ENCODE results near the gene SPIN1.

SPIN1 gene

DNA sequence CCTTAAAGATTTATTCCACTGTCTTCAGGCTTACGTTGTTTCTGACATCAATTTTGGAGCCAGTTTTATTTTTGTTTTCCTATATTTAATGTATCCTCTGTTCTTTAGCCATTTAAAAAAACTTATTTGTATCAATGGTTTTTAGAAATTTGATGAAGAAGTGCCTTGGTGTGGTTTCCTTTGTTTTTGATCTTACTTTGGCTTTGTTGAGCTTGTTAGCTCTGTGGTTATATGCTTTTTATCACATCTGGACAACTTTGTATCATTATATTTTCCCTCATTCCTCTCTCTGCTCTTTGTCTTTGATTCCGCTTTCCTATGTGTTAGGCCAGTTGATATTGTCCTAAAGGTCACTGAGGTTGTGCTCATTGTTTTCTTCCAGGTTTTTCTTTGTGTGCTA, 58.5 kb downstream of the SPIN1 start:
- Histone ChIP-seq H4K20me1 (ENCODE audit: low read depth, low read length) (no peaks in the 10 kb centered on the region), H3K4me2 (ENCODE audit: low read depth, low read length, poor library complexity, severe bottlenecking) (no peak overlapping the region), H2AFZ (ENCODE audit: low read depth, low read length, severe bottlenecking) (no peak overlapping the region), H3K36me3 (ENCODE audit: low read length) (no peaks in the 10 kb centered on the region), H3K27ac (ENCODE audit: low read depth, low read length) (no peak overlapping the region), H3K9me2 (replicated peaks; ENCODE audit: insufficient read depth, low read length) (no peaks in the 10 kb centered on the region), H3K27me3 (ENCODE audit: low read length) (no peaks in the 10 kb centered on the region), H3K9ac (ENCODE audit: low read length) (no peak overlapping the region), H3F3A (ENCODE audit: insufficient read depth) (no peaks in the 10 kb centered on the region), H3K9me3 (ENCODE audit: insufficient read depth, low read length) (no peaks in the 10 kb centered on the region), H3K79me2 (ENCODE audit: insufficient read depth, low read length) (peaks cover 29% of the 10 kb centered on the region), H3K4me3 (ENCODE audit: insufficient read depth, low read length, poor library complexity, severe bottlenecking) (no peak overlapping the region)
- TF ChIP-seq CTCF (IDR thresholded peaks at IDR 0.05; ENCODE audit: insufficient read depth, low read length, poor library complexity, severe bottlenecking) (no peak), EZH2phosphoT487 (conservative IDR thresholded peaks at IDR 0.05; ENCODE audit: low read length) (no peak)

DNA sequence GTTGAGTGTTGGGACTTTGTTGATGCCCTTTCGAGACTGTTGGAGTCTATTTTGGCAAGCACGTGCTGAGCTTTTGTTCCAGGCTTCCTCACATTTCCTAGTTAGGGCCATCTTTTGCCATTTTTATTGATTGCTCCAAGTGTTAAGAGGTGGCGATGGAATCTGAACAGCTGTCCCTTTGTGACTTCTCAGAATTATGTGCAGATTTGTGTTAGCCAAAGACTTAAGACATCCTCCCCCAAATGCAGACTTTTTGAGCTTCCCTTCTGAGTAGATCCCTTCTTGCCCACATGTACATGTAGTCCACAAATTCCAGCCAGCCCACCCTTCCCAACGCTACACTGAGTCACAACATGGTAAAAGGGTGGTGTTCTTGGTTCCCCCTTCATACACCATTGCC, 59.2 kb downstream of the SPIN1 start:
- H3K9me3 ChIP-seq (ENCODE audit: insufficient read depth, low read length) = no peaks in the 10 kb centered on the region
- H3F3A ChIP-seq (ENCODE audit: insufficient read depth) = no peaks in the 10 kb centered on the region
- H3K27ac ChIP-seq (ENCODE audit: low read depth, low read length) = no peak overlapping the region
- H3K9me2 ChIP-seq (replicated peaks; ENCODE audit: insufficient read depth, low read length) = no peaks in the 10 kb centered on the region
- TF ChIP-seq EZH2phosphoT487 (conservative IDR thresholded peaks at IDR 0.05; ENCODE audit: low read length) (no peak), CTCF (IDR thresholded peaks at IDR 0.05; ENCODE audit: insufficient read depth, low read length, poor library complexity, severe bottlenecking) (no peak)
- H2AFZ ChIP-seq (ENCODE audit: low read depth, low read length, severe bottlenecking) = no peak overlapping the region
- H3K27me3 ChIP-seq (ENCODE audit: low read length) = no peaks in the 10 kb centered on the region
- no peak overlapping the region for H3K9ac ChIP-seq (ENCODE audit: low read length)
- H4K20me1 ChIP-seq (ENCODE audit: low read depth, low read length) = no peaks in the 10 kb centered on the region
- H3K79me2 ChIP-seq (ENCODE audit: insufficient read depth, low read length) = peaks cover 29% of the 10 kb centered on the region
- no peaks in the 10 kb centered on the region for H3K36me3 ChIP-seq (ENCODE audit: low read length)
- no peak overlapping the region for H3K4me3 ChIP-seq (ENCODE audit: insufficient read depth, low read length, poor library complexity, severe bottlenecking)
- no peak overlapping the region for H3K4me2 ChIP-seq (ENCODE audit: low read depth, low read length, poor library complexity, severe bottlenecking)

DNA sequence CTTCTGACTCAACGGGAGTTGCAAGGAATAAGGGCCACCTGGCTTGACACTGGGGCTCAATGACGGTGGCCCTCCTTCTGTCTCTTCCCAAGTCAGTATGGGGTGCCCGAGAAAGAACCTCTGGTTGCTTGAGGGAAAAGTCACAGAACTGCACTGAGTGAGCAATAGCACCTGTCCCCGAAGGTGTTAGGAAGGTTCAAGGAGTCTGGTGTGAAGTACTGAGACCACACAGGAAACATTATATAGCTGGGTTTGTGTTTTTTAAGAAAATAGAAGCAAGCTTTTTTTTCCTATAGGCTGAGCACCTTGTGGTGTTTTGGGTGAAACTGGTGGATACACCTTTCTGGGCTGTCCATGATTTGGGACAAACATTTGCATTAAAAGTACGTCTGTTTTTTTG, 62.9 kb downstream of the SPIN1 start:
- H3K9me2 ChIP-seq (replicated peaks; ENCODE audit: insufficient read depth, low read length) = no peaks in the 10 kb centered on the region
- H3K36me3 ChIP-seq (ENCODE audit: low read length) = peaks cover 3% of the 10 kb centered on the region; the same call in 1 of the 2 replicates
- no peak overlapping the region for H3K27ac ChIP-seq (ENCODE audit: low read depth, low read length)
- H4K20me1 ChIP-seq (ENCODE audit: low read depth, low read length) = no peaks in the 10 kb centered on the region
- no peak overlapping the region for H2AFZ ChIP-seq (ENCODE audit: low read depth, low read length, severe bottlenecking)
- H3K79me2 ChIP-seq (ENCODE audit: insufficient read depth, low read length) = peaks cover 18% of the 10 kb centered on the region
- TF ChIP-seq EZH2phosphoT487 (conservative IDR thresholded peaks at IDR 0.05; ENCODE audit: low read length) (no peak), CTCF (IDR thresholded peaks at IDR 0.05; ENCODE audit: insufficient read depth, low read length, poor library complexity, severe bottlenecking) (no peak)
- H3K27me3 ChIP-seq (ENCODE audit: low read length) = no peaks in the 10 kb centered on the region
- no peak overlapping the region for H3K4me3 ChIP-seq (ENCODE audit: insufficient read depth, low read length, poor library complexity, severe bottlenecking)
- H3K4me2 ChIP-seq (ENCODE audit: low read depth, low read length, poor library complexity, severe bottlenecking) = no peak overlapping the region
- H3K9ac ChIP-seq (ENCODE audit: low read length) = no peak overlapping the region
- no peaks in the 10 kb centered on the region for H3K9me3 ChIP-seq (ENCODE audit: insufficient read depth, low read length)
- no peaks in the 10 kb centered on the region for H3F3A ChIP-seq (ENCODE audit: insufficient read depth)

Measured in SU-DHL-6 (cell line).